Body of pancreas (tissue), 4 donors: ENCODE data around the gene SCFD2. TPM values are rescaled to one million over a fixed set of nuclear protein-coding genes. Genes with fewer than 3 reads are reported as not detected.

Experiments
- ATAC-seq: fragments of 150-250 bp; one replicate; pipeline ENCODE4 v1.9.1; 2016
- DNase-seq, 4 donors: peaks; one replicate each; pipeline ENCODE4 v3.0.0-alpha.2; 2019
- H3K27ac ChIP-seq, 4 donors: fragments of 200-600 bp; sonication (generic); 1 replicate in 3 of 4; 2 replicates in 1 of 4; pipeline versions ENCODE4 v1.5.1 to v1.6.1; 2016 to 2019; ENCODE audit warnings: mild to moderate bottlenecking in 1 of 4, mixed read lengths in 1 of 4, moderate library complexity in 1 of 4
- H3K27me3 ChIP-seq, 2 donors: fragments of 200-600 bp; sonication (generic); one replicate each; pipeline ENCODE4 v1.6.0; 2016; ENCODE audit warnings: mild to moderate bottlenecking in 1 of 2
- H3K36me3 ChIP-seq, 2 donors: fragments of 200-600 bp; sonication (generic); replicated peaks in 1 of 2; 2 replicates each; pipeline ENCODE4 v1.5.1; 2016; ENCODE audit warnings: low read depth in 2 of 2; ENCODE audit not compliant: insufficient read depth in 1 of 2
- H3K4me1 ChIP-seq: fragments of 200-600 bp; sonication (generic); one replicate; pipeline ENCODE4 v1.6.0; 2016
- H3K4me3 ChIP-seq, 2 donors: fragments of 200-600 bp; sonication (generic); 1 replicate in 1 of 2; 2 replicates in 1 of 2; pipeline ENCODE4 v1.5.1; 2016 to 2019
- H3K9me3 ChIP-seq, 3 donors: fragments of 200-600 bp; sonication (generic); 1 replicate in 2 of 3; 2 replicates in 1 of 3; pipeline ENCODE4 v1.5.1; 2016
- POLR2A ChIP-seq, 3 donors: fragments of 450-650 bp; IDR thresholded peaks; one replicate each; pipeline ENCODE4 v1.6.1; 2016; ENCODE audit warnings: antibody characterized with exemption in 3 of 3, mild to moderate bottlenecking in 2 of 3
- WGBS, 2 donors: methylation state at CpG; one replicate each; pipeline ENCODE4 v1.1.5; 2017; 5-methylcytosine and 5-hydroxymethylcytosine counted together
- intact Hi-C: fragments of 100-400 bp; cut with DNase I; formaldehyde crosslinking; loops from one replicate; pipeline ENCODE4 v1.15.1; 2023
- total RNA-seq, 2 donors: library from RNA; depleted of rRNA; stranded (reverse); fragments of >200 nt; gene quantifications; one replicate each; pipeline ENCODE4 v1.1.0, GENCODE V29; 2016
- TF ChIP-seq, protein P1 (sequence below), 7 experiments: fragments of 450-650 bp in 4 of 7; fragments of 200-600 bp in 3 of 7; sonication (generic) in 3 of 7; IDR thresholded peaks; one replicate each; pipeline ENCODE4 v1.5.1; 2016 to 2019; ENCODE audit warnings: antibody characterized with exemption in 7 of 7

Gene SCFD2
- total RNA-seq, 2 donors from 2014 or later: 17.9 to 53.7 TPM

DNA sequence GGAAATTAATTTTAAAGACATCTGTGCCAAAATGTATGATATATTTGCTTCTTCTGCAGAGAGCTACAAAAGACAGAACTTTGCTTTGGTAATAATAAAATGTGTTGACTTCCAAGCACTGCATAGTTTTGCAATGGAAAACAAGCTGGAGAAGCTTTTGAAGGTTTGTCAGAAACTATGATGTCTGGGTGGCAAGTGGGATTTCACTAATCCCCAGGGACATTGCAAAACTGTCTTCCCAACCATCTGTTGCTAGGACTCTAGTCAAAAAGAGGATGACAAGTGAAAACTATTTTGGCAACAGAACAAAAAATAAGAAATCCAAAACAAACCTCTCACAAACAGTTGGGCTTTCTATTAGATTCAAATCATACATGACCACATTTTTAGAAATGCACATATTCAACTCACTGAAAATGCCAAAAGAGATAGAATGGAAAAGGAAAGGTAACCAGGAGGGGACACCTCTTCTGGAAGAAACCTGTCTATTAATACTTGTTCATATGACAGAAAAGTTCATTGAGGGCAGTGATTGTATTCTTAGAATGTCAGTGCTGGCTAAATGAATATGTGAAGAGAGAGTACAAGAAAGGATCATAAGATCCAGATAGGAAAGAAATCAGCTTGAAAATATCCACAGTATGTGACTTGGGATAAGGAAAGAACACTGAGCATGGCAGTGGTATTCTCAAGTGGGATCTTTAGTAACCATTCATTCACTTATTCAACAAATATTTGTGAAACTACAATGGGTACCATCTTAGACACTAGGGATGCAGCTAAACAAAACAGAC is 275.7 kb downstream of the SCFD2 start:
- Histone ChIP-seq H3K36me3 (no peaks in the 10 kb centered on the region), H3K27ac (no peak overlapping the region), H3K9me3 (no peaks in the 10 kb centered on the region), H3K4me3 (no peak overlapping the region), H3K27me3 (no peaks in the 10 kb centered on the region), H3K4me1 (no peaks in the 10 kb centered on the region)
- intact Hi-C loops: no loop called here
- no peak for DNase-seq
- no peak for TF ChIP-seq POLR2A (IDR thresholded peaks at IDR 0.05)
- TF ChIP-seq, protein P1, sequence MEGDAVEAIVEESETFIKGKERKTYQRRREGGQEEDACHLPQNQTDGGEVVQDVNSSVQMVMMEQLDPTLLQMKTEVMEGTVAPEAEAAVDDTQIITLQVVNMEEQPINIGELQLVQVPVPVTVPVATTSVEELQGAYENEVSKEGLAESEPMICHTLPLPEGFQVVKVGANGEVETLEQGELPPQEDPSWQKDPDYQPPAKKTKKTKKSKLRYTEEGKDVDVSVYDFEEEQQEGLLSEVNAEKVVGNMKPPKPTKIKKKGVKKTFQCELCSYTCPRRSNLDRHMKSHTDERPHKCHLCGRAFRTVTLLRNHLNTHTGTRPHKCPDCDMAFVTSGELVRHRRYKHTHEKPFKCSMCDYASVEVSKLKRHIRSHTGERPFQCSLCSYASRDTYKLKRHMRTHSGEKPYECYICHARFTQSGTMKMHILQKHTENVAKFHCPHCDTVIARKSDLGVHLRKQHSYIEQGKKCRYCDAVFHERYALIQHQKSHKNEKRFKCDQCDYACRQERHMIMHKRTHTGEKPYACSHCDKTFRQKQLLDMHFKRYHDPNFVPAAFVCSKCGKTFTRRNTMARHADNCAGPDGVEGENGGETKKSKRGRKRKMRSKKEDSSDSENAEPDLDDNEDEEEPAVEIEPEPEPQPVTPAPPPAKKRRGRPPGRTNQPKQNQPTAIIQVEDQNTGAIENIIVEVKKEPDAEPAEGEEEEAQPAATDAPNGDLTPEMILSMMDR (IDR thresholded peaks at IDR 0.05): no peak
- ATAC-seq: no peak

DNA sequence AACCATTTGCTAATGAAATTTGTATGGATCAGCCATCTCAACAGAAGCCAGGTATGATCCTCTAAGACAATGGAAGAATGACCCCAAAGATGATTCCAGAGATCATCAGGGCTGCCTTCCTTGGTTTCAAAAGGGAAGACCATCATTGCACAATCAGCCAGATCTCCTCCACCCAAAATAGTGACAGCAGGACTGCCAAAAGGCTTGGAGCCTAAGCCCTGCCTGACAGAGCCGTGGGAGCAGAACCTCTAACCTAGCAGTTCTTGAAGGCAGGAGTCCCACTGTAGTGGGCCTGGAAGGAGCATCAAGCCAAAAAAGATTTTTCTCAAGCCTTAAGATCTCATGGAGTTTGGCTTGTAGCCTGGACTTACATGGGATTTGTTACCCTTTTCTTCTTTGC is 277.7 kb downstream of the SCFD2 start:
- no peak for ATAC-seq
- H3K9me3 ChIP-seq: peaks cover 0 to 4% (median 0%) of the 10 kb centered on the region in 3 donors
- no peaks in the 10 kb centered on the region for H3K36me3 ChIP-seq
- H3K27ac ChIP-seq: no peak overlapping the region
- 42 to 89% methylated on average over 1 of the region's 1 CpG for WGBS, 2 donors
- no peak for DNase-seq
- no peaks in the 10 kb centered on the region for H3K4me1 ChIP-seq
- TF ChIP-seq POLR2A (IDR thresholded peaks at IDR 0.05): no peak
- TF ChIP-seq, protein P1 (IDR thresholded peaks at IDR 0.05): no peak
- intact Hi-C loops: no loop called here
- H3K27me3 ChIP-seq: no peaks in the 10 kb centered on the region
- no peak overlapping the region for H3K4me3 ChIP-seq

DNA sequence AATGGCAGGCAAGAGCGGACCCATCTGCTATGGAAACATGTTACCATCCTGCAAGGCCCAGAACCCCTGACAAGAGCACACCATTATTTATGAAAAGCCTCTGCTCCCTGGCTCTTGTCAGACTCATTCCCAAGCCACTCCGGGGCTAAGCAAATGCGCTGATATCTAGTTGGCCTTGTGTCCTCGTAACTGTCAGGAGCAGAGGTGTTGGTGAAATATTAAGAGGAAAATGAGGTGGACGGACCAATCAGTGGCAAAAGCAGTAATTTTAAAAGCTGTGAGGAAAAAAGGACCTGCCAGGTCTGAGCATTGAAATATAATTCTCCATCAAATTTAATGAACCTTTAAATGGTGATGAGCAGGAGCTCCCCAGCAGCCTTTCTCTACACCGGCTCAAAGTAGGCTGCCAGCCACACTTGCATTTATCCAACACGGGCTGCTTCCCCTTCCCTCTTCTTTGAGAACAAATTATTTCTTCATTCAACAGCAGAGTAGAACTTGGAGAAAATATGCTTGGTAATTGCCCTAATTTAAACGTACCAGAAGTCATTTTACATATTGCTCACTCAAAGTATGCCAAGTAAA is 289.4 kb downstream of the SCFD2 start:
- no peak overlapping the region for H3K4me3 ChIP-seq
- H3K9me3 ChIP-seq: no peaks in the 10 kb centered on the region
- no peak for DNase-seq
- H3K36me3 ChIP-seq: no peaks in the 10 kb centered on the region
- no peaks in the 10 kb centered on the region for H3K27me3 ChIP-seq
- no peak overlapping the region for H3K27ac ChIP-seq
- TF ChIP-seq, protein P1 (IDR thresholded peaks at IDR 0.05): no peak
- TF ChIP-seq POLR2A (IDR thresholded peaks at IDR 0.05): no peak
- H3K4me1 ChIP-seq: peaks cover 7% of the 10 kb centered on the region
- WGBS, 2 donors: 84 to 87% methylated on average over 8 of the region's 8 CpGs
- intact Hi-C loops: no loop called here
- ATAC-seq: no peak

DNA sequence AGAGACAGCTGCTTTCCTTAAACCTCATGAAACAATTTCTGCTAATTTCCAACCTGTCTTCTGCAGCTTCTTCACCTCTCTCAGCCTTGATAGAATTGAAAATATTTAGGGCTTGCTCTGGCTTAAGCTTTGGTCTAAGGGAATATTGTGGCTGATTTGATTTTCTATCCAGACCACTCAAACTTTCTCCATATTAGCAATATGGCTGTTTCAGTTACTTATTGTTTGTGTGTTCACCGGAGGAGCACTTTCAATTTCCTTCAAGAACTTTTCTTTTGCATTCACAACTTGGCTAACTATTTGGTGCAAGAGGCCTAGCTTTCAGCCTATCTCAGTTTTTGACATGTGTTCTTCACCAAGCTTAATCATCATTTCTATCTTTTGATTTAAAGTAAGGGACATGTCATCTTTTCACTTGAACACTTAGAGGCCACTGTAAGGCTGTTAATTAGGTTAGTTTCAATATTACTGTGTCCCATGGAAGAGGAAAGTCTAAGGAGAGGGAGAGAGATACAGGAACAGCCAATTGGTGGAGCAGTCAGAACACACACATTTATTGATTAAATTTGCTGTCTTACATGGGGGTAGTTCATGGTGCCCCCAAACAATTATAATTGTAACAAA is 290.6 kb downstream of the SCFD2 start:
- no peak overlapping the region for H3K27ac ChIP-seq

More for the DNA sequence above, 290.6 kb downstream of the SCFD2 start:
- intact Hi-C loops: no loop called here
- H3K4me1 ChIP-seq: peaks cover 7% of the 10 kb centered on the region
- no peak for DNase-seq
- ATAC-seq: no peak
- H3K36me3 ChIP-seq: no peaks in the 10 kb centered on the region
- H3K4me3 ChIP-seq: no peak overlapping the region
- no peaks in the 10 kb centered on the region for H3K27me3 ChIP-seq
- WGBS, 2 donors: 90 to 96% methylated on average over 1 of the region's 1 CpG
- no peak for TF ChIP-seq POLR2A (IDR thresholded peaks at IDR 0.05)
- TF ChIP-seq, protein P1 (IDR thresholded peaks at IDR 0.05): no peak
- no peaks in the 10 kb centered on the region for H3K9me3 ChIP-seq
